ENCODE data around the gene TBX20. TPM values are rescaled to one million over a fixed set of nuclear protein-coding genes. Genes with fewer than 3 reads are reported as not detected.
"Not testable (repeated sequence)": the region's sequence is repeated elsewhere in the genome, so short reads cannot be mapped to it uniquely, and the experiment has no call there.

Gene TBX20
- total RNA-seq, 1 experiment from 2014 or later = 0.69 TPM

DNA sequence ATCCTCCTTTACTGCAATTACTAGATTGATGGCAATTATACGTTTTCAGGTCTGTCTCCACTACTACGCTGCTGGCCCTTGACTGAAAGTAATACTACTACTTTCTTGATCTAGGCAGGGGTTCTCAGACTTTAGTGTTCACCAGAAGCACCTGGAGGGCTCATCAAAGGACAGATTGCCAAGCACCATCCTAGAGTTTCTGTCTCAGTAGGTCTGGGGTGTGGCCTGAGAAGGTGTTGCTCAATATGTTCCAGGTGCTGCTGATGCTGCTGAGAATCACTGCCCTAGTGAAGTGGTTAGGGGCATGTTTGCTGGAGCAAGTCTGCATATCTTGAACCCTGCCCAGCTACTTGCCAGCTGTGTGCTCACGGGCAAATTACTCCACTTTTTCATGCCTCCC is 37.9 kb downstream of the TBX20 start:
- H3K4me3 ChIP-seq (ENCODE audit: insufficient read depth, low read depth, low read length); H3K36me3 ChIP-seq (replicated peaks; ENCODE audit: control insufficient read depth, insufficient read depth, low read length); DNase-seq; H3K27me3 ChIP-seq (ENCODE audit: control insufficient read depth, insufficient read depth, low read length): not testable (repeated sequence)

DNA sequence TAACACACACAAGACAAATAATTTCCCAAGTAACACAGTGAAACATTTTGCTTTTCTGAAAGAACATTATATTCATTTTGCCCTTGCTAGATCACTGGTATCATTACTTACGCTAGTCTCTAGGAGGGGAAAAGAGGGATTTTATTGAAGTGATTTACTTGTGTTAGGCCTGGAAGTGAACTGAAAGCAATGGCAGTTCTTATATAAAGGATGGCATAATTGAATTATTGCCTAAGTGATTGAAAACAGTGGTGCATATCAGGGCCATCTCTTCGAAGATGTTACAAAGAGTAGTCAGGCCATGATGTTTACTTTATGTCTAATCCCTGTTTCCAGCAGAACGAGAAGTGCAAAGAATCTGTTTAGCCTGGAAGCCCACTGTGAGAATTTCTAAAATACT is 38.8 kb downstream of the TBX20 start:
- not testable (repeated sequence) for DNase-seq; H3K27me3 ChIP-seq (ENCODE audit: control insufficient read depth, insufficient read depth, low read length); H3K36me3 ChIP-seq (replicated peaks; ENCODE audit: control insufficient read depth, insufficient read depth, low read length); H3K4me3 ChIP-seq (ENCODE audit: insufficient read depth, low read depth, low read length)

DNA sequence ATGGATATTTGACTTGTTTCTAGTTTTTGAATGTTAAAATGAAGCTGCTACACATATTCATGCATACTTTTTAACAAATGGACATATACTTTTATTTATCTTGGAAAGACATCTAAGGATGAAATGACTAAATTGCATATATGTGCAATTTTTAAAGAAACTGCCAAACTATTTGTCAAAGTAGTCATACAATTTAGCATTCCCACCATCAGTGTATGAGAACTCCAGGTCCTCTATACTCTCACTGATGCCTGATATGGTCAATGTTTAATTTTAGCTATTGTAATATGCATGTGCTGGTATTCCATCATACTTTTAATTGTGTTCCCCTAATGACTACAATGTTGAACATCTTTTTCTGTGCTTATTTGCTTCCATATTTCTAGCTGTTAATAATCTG is 47.0 kb downstream of the TBX20 start:
- H3K27me3 ChIP-seq (ENCODE audit: control insufficient read depth, insufficient read depth, low read length); H3K36me3 ChIP-seq (replicated peaks; ENCODE audit: control insufficient read depth, insufficient read depth, low read length); DNase-seq; H3K4me3 ChIP-seq (ENCODE audit: insufficient read depth, low read depth, low read length): not testable (repeated sequence)

GRCh38 chr7:35204850-35205249 is 49.0 kb downstream of the TBX20 start:
- H3K27me3 ChIP-seq (ENCODE audit: control insufficient read depth, insufficient read depth, low read length); H3K4me3 ChIP-seq (ENCODE audit: insufficient read depth, low read depth, low read length): not testable (repeated sequence)

DNA sequence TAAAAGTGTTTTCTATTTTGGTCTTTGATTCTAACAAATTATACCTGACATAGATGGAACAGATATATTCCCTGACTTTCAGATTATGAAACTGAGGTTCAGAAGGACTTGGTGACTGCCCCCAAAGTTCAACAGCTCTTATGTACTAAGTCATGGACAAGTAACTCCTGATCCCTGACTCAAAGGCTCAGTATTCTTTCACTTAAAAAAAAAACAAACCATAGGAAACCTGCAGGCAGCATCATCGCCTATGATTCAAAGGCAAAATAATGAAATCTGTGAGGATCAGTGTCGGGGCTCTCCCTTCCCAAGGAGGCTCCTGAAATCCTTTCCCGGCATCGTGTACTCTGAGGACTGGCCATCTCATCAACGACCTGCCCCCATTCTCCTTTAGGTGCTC is 49.9 kb downstream of the TBX20 start:
- DNase-seq; H3K4me3 ChIP-seq (ENCODE audit: insufficient read depth, low read depth, low read length); H3K27me3 ChIP-seq (ENCODE audit: control insufficient read depth, insufficient read depth, low read length); H3K36me3 ChIP-seq (replicated peaks; ENCODE audit: control insufficient read depth, insufficient read depth, low read length): not testable (repeated sequence)

More at GRCh38 chr7:35204850-35205249, 49.0 kb downstream of the TBX20 start:
- not testable (repeated sequence) for DNase-seq; H3K36me3 ChIP-seq (replicated peaks; ENCODE audit: control insufficient read depth, insufficient read depth, low read length)

- not testable (repeated sequence) for H3K36me3 ChIP-seq (replicated peaks; ENCODE audit: control insufficient read depth, insufficient read depth, low read length); H3K27me3 ChIP-seq (ENCODE audit: control insufficient read depth, insufficient read depth, low read length); DNase-seq; H3K4me3 ChIP-seq (ENCODE audit: insufficient read depth, low read depth, low read length)
These were observed 51.5 kb downstream of the TBX20 start for GRCh38 chr7:35202353-35202752.

GRCh38 chr7:35200170-35200569 is 53.7 kb downstream of the TBX20 start:
- H3K27me3 ChIP-seq (ENCODE audit: control insufficient read depth, insufficient read depth, low read length); H3K36me3 ChIP-seq (replicated peaks; ENCODE audit: control insufficient read depth, insufficient read depth, low read length); H3K4me3 ChIP-seq (ENCODE audit: insufficient read depth, low read depth, low read length); DNase-seq: not testable (repeated sequence)

DNA sequence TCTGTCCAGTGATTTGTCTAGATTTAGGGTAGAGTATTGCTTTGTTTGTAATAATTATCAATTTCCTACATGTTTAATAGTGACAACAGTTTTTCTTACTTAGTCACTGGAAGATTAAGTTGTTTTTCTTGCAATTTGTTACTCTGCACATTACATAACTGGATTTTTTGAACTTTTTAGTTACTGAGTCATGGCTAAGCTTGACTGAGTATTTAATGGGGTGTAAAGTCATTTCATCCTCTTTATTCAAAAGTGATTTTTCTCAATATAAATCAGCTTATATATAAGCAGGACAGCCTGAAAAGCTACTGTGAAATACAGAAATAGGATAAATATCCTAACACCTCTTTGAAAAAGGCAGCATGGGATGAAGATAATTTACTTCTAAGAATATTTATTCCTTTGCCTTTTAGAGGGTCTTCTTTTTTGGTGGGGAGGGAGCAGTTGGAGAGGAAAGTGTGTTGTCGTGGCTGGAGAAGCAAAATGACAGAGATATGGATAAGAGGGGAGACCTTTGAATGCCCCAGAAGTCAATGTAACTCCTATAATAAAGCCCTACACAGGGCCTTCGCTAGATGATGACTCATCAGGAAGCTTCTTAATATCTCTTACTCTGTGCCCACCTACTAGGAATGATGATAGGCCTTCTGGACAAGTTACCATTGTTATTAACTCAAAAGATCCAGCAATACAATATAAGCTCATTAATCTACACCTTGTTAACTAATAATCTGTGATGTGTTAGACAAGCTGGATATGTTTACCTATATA is 55.3 kb downstream of the TBX20 start:
- not testable (repeated sequence) for DNase-seq; H3K27me3 ChIP-seq (ENCODE audit: control insufficient read depth, insufficient read depth, low read length); H3K4me3 ChIP-seq (ENCODE audit: insufficient read depth, low read depth, low read length); H3K36me3 ChIP-seq (replicated peaks; ENCODE audit: control insufficient read depth, insufficient read depth, low read length)

DNA sequence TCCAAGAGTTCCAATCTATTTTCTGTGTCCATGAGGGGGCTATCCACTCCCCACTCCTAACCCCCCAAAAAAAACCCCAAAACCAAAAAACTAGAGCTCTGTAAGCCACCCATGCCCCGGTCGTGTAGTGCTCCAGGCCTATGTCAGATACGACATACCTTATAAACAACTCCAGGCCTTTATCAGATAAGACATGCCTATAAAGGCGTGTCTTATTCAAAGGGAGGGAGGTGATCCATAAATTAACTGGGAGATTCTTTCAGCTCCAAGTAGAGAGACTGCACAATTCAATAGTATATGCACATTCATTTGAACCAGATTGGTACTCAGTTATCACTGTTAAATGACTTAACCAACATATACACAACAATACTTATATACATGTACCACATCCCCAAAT is 62.3 kb downstream of the TBX20 start:
- DNase-seq; H3K36me3 ChIP-seq (replicated peaks; ENCODE audit: control insufficient read depth, insufficient read depth, low read length); H3K4me3 ChIP-seq (ENCODE audit: insufficient read depth, low read depth, low read length): not testable (repeated sequence)
- peaks cover 12% of the 10 kb centered on the region for H3K27me3 ChIP-seq (ENCODE audit: control insufficient read depth, insufficient read depth, low read length)

- not testable (repeated sequence) for H3K36me3 ChIP-seq (replicated peaks; ENCODE audit: control insufficient read depth, insufficient read depth, low read length); DNase-seq; H3K4me3 ChIP-seq (ENCODE audit: insufficient read depth, low read depth, low read length)
- H3K27me3 ChIP-seq (ENCODE audit: control insufficient read depth, insufficient read depth, low read length) = peaks cover 25% of the 10 kb centered on the region
These were observed 63.6 kb downstream of the TBX20 start for GRCh38 chr7:35190146-35190773.

GRCh38 chr7:35186751-35187150 is 67.1 kb downstream of the TBX20 start:
- Histone ChIP-seq H3K27me3 (ENCODE audit: control insufficient read depth, insufficient read depth, low read length) (peaks cover 31% of the 10 kb centered on the region), H3K4me3 (ENCODE audit: insufficient read depth, low read depth, low read length) (peak overlapping the region; percentile 49)
- peak; percentile 20 for DNase-seq
- not testable (repeated sequence) for H3K36me3 ChIP-seq (replicated peaks; ENCODE audit: control insufficient read depth, insufficient read depth, low read length)

DNA sequence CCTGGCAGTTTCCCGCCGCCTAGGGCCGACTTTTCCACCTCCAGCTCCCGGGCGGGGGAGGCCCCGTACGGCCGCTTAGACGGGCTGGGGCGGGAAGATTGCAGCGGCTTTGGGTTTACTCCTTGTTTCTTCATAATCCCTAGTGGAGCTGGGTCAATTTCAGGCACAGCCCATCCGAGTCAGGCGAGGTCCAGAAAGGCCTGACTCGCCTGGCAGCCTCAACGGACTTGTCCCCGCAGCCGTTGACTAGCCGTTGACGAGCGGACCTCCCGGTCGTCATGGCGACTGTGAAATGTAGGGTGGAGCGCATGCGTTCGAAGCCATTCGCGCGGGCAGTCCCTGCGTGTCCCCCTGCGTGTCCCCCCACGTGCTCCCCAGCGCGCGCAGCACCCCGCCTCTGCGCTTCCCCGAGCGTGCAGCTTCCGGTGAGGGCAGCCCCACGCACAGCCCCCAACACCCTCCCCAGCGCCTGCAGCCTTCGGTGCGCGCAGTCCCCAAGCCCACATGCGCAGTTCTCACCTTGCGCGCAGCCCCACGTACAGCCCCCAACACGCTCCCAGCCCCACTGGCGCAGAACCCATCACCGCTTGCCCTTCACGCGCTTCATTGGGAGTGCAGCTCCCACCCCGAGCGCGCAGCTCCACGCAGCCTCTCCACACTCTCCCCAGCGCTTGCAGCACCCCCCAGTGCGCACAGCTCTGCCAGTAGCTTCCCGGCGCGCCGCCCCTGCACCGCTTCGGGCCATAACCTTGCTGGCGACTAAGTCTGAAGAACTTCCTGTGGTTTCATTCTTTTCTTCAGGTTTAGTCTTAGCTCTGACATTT is 67.8 kb downstream of the TBX20 start:
- peaks cover 31% of the 10 kb centered on the region for H3K27me3 ChIP-seq (ENCODE audit: control insufficient read depth, insufficient read depth, low read length)
- no peaks in the 10 kb centered on the region for H3K36me3 ChIP-seq (replicated peaks; ENCODE audit: control insufficient read depth, insufficient read depth, low read length)
- DNase-seq = peak; percentile 37
- peak overlapping the region; percentile 49 for H3K4me3 ChIP-seq (ENCODE audit: insufficient read depth, low read depth, low read length)

DNA sequence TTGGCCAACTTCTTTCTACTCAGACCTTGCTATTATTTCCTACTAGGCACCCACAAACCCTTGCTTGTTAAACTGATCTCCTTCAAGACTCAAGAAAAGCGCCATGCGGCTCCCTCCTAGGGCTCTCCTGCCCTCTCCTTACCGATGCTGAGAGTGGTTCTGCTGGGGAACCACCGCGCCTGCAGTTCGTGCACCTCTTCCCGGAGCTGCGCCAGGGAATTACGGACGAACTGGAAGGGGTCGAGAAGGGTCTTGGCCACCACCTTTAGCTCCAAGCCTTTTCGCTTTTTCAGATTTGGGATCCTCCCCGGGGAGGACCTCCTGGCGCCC is 68.4 kb downstream of the TBX20 start:
- DNase-seq; H3K36me3 ChIP-seq (replicated peaks; ENCODE audit: control insufficient read depth, insufficient read depth, low read length): not testable (repeated sequence)
- Histone ChIP-seq H3K4me3 (ENCODE audit: insufficient read depth, low read depth, low read length) (peak overlapping the region; percentile 49), H3K27me3 (ENCODE audit: control insufficient read depth, insufficient read depth, low read length) (peaks cover 31% of the 10 kb centered on the region)

GRCh38 chr7:35184961-35185360 is 68.9 kb downstream of the TBX20 start:
- H3K27me3 ChIP-seq (ENCODE audit: control insufficient read depth, insufficient read depth, low read length) = peaks cover 31% of the 10 kb centered on the region
- not testable (repeated sequence) for H3K4me3 ChIP-seq (ENCODE audit: insufficient read depth, low read depth, low read length)

More at GRCh38 chr7:35184961-35185360, 68.9 kb downstream of the TBX20 start:
- not testable (repeated sequence) for H3K36me3 ChIP-seq (replicated peaks; ENCODE audit: control insufficient read depth, insufficient read depth, low read length); DNase-seq
